ENCODE measurements around the gene RFX7. TPM values are rescaled to one million over a fixed set of nuclear protein-coding genes. Genes with fewer than 3 reads are reported as not detected.

Gene RFX7
- total RNA-seq, 3 donors from 2014 or later = 8.3 to 14.8 (median 10.8) TPM

DNA sequence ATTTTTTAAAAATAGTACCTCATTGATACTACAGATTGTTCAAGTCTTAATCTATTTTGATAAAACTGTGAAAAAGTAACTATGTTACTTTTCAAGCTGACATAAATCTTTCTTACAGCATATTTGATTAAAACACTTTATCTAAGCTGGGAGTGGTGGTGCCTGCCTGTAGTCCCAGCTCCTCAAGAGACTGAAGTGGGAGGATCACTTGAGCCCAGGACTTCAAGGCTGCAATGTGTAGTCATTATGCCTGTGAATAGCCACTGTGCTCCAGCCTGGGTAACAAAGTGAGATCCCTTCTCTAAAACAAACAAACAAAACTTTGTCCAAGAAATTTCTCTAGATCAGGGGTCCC lies 190.7 kb downstream of the RFX7 start:
- Histone ChIP-seq H3K9me3 (no peaks in the 10 kb centered on the region), H3K4me1 (no peaks in the 10 kb centered on the region), H3K27me3 (no peaks in the 10 kb centered on the region), H3K27ac (no peak overlapping the region), H3K4me3 (no peak overlapping the region), H3K36me3 (no peaks in the 10 kb centered on the region)
- TF ChIP-seq, protein P1, sequence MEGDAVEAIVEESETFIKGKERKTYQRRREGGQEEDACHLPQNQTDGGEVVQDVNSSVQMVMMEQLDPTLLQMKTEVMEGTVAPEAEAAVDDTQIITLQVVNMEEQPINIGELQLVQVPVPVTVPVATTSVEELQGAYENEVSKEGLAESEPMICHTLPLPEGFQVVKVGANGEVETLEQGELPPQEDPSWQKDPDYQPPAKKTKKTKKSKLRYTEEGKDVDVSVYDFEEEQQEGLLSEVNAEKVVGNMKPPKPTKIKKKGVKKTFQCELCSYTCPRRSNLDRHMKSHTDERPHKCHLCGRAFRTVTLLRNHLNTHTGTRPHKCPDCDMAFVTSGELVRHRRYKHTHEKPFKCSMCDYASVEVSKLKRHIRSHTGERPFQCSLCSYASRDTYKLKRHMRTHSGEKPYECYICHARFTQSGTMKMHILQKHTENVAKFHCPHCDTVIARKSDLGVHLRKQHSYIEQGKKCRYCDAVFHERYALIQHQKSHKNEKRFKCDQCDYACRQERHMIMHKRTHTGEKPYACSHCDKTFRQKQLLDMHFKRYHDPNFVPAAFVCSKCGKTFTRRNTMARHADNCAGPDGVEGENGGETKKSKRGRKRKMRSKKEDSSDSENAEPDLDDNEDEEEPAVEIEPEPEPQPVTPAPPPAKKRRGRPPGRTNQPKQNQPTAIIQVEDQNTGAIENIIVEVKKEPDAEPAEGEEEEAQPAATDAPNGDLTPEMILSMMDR (IDR thresholded peaks at IDR 0.05) = no peak
- intact Hi-C loops (cut with DNase I; ENCODE audit: low total_unique reads) = no loop called here
- no peak for DNase-seq (ENCODE audit: low spot score in 2 of 2)

GRCh38 chr15:56052395-56053045 lies 191.2 kb downstream of the RFX7 start:
- TF ChIP-seq, protein P1 (IDR thresholded peaks at IDR 0.05) = peak; percentile 67 to 70 (median 67)
- no peak for TF ChIP-seq POLR2A (IDR thresholded peaks at IDR 0.05)
- H3K4me1 ChIP-seq = no peaks in the 10 kb centered on the region

DNA sequence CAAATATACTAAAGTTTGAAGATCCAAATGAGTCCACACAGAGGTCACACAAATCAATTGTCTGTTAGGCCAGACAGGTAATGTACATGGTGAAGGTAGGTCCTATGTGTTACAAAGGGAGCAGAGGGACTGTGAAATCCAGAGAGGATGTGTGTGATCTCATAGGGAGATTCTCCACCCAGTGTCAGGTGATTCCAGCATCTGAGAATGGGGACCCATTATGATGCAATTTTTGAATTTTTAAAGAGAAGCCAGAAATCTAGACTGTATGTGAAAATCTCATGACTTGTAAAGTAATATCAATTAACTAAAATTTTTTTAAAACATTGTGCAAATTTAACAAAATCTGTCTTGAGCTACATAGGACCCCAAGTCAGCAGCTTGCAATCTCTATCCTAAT lies 192.0 kb downstream of the RFX7 start:
- H3K27ac ChIP-seq = no peak overlapping the region
- no peak overlapping the region for H3K4me3 ChIP-seq
- no peak for DNase-seq (ENCODE audit: low spot score in 2 of 2)
- TF ChIP-seq, protein P1 (IDR thresholded peaks at IDR 0.05) = no peak
- H3K9me3 ChIP-seq = no peaks in the 10 kb centered on the region
- no peaks in the 10 kb centered on the region for H3K4me1 ChIP-seq
- H3K27me3 ChIP-seq = no peaks in the 10 kb centered on the region
- H3K36me3 ChIP-seq = no peaks in the 10 kb centered on the region
- intact Hi-C loops (cut with DNase I; ENCODE audit: low total_unique reads) = no loop called here

More at GRCh38 chr15:56052395-56053045, 191.2 kb downstream of the RFX7 start:
- intact Hi-C loops (cut with DNase I; ENCODE audit: low total_unique reads) = no loop called here
- Histone ChIP-seq H3K27ac (no peak overlapping the region), H3K9me3 (no peaks in the 10 kb centered on the region), H3K36me3 (no peaks in the 10 kb centered on the region), H3K27me3 (no peaks in the 10 kb centered on the region), H3K4me3 (no peak overlapping the region)
- DNase-seq (ENCODE audit: low spot score in 2 of 2) = no peak

- H3K36me3 ChIP-seq = no peaks in the 10 kb centered on the region
- DNase-seq (ENCODE audit: low spot score in 2 of 2) = no peak
- H3K4me3 ChIP-seq = no peak overlapping the region
- no peaks in the 10 kb centered on the region for H3K27me3 ChIP-seq
- no peaks in the 10 kb centered on the region for H3K9me3 ChIP-seq
- H3K27ac ChIP-seq = no peak overlapping the region
- H3K4me1 ChIP-seq = no peaks in the 10 kb centered on the region
- TF ChIP-seq, protein P1 (IDR thresholded peaks at IDR 0.05) = no peak
- no peak for TF ChIP-seq POLR2AphosphoS5 (IDR thresholded peaks at IDR 0.05)
- no peak for TF ChIP-seq POLR2A (IDR thresholded peaks at IDR 0.05)
- intact Hi-C loops (cut with DNase I; ENCODE audit: low total_unique reads) = no loop called here
Measured at GRCh38 chr15:56049577-56049976, 194.1 kb downstream of the RFX7 start.

DNA sequence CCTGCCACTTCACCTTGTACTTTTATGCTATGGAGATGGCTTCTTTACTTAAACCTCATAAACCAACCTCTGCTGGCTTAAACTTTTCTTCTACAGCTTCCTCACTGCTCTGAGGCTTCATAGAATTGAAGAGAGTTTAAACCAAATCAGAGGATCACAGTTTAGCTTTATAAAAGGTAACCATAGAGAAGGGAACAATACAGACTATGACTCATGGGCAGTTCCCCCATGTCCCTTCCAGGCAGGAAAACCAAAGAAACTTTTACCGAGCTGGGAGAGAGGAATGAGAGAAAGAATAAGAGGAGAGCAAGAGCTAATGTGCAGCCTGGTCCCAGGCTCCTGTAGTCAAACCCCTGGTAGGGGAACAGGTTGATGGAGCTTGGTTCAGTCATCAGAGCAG lies 196.3 kb downstream of the RFX7 start:
- intact Hi-C loops (cut with DNase I; ENCODE audit: low total_unique reads) = no loop called here
- Histone ChIP-seq H3K9me3 (no peaks in the 10 kb centered on the region), H3K4me1 (no peaks in the 10 kb centered on the region)

More for the DNA sequence above, 196.3 kb downstream of the RFX7 start:
- Histone ChIP-seq H3K27me3 (no peaks in the 10 kb centered on the region), H3K4me3 (no peak overlapping the region), H3K36me3 (no peaks in the 10 kb centered on the region), H3K27ac (no peak overlapping the region)
- no peak for DNase-seq (ENCODE audit: low spot score in 2 of 2)
- TF ChIP-seq POLR2A (IDR thresholded peaks at IDR 0.05) (no peak), POLR2AphosphoS5 (IDR thresholded peaks at IDR 0.05) (no peak)
- TF ChIP-seq, protein P1 (IDR thresholded peaks at IDR 0.05) = no peak

Data from breast epithelium (tissue), 4 donors.